Hepatocyte (in vitro differentiated cells): ENCODE results near the gene MEIG1.

Experiments used
- CTCF ChIP-seq: fragments of 200-600 bp; sonication (generic); IDR thresholded peaks from 2 replicates; pipeline ENCODE4 v1.5.1; 2016; ENCODE audit warnings: antibody characterized with exemption, mild to moderate bottlenecking; ENCODE audit not compliant: poor library complexity
- EZH2 ChIP-seq: fragments of 200-600 bp; sonication (generic); IDR thresholded peaks from 2 replicates; pipeline ENCODE4 v1.6.1; 2016; ENCODE audit warnings: antibody characterized with exemption, mild to moderate bottlenecking, borderline replicate concordance

GRCh38 chr10:14967897-14968296 lies 8.7 kb downstream of the MEIG1 start:
- TF ChIP-seq CTCF (no peak), EZH2 (no peak)
